ENCODE data around the gene VKORC1. TPM values are rescaled to one million over a fixed set of nuclear protein-coding genes. Genes with fewer than 3 reads are reported as not detected.

The VKORC1 gene
- total RNA-seq, 4 donors from 2014 or later, result 20.1 to 35.9 (median 32.9) TPM

DNA sequence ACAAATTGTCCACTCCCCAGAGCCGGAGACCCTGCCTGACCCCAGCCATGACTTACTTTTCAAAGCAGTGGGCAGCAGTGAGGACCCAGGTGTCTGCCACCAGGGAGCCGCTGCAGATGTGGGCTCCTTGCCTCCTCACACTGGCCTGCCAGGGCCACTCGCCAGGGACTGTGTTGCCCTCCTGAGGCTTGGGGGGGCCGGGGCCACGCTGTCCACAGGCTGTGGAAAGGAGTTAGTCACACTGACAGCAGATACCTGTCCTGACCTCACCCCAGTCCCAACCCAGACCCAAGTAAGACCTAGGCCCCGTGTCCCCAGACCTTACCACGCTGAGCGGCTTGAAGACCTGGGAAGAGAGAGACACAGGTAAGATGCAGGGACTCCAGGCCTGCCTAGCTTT lies 7.1 kb downstream of the VKORC1 start:
- no peaks in the 10 kb centered on the region for H3K4me1 ChIP-seq
- intact Hi-C loops (cut with DNase I; ENCODE audit: low total_unique reads), result no loop called here
- H3K27ac ChIP-seq, result no peak overlapping the region

DNA sequence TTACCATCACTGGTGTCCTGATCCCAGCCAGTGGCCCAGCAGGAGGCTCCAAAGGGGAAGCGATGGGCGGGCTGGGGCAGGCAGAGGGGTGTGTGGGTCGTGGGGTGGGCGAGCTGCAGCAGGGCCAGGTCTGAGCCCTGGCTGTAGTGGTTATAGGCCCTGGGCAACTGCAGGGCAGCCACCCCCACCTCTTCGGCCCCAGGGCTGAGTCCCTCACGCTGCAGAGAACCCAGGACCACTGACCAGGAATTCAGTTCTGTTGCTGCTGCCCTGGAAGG lies 8.0 kb downstream of the VKORC1 start:
- TF ChIP-seq, protein P1, sequence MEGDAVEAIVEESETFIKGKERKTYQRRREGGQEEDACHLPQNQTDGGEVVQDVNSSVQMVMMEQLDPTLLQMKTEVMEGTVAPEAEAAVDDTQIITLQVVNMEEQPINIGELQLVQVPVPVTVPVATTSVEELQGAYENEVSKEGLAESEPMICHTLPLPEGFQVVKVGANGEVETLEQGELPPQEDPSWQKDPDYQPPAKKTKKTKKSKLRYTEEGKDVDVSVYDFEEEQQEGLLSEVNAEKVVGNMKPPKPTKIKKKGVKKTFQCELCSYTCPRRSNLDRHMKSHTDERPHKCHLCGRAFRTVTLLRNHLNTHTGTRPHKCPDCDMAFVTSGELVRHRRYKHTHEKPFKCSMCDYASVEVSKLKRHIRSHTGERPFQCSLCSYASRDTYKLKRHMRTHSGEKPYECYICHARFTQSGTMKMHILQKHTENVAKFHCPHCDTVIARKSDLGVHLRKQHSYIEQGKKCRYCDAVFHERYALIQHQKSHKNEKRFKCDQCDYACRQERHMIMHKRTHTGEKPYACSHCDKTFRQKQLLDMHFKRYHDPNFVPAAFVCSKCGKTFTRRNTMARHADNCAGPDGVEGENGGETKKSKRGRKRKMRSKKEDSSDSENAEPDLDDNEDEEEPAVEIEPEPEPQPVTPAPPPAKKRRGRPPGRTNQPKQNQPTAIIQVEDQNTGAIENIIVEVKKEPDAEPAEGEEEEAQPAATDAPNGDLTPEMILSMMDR (IDR thresholded peaks at IDR 0.05 in 4 of 5, conservative IDR thresholded peaks at IDR 0.05 in 1 of 5), result no peak
- Histone ChIP-seq H3K27me3 (no peaks in the 10 kb centered on the region), H3K9me3 (no peaks in the 10 kb centered on the region), H3K4me3 (no peak overlapping the region), H3K4me1 (no peaks in the 10 kb centered on the region), H3K36me3 (peaks cover 0 to 10% of the 10 kb centered on the region in 2 donors), H3K27ac (no peak overlapping the region)
- intact Hi-C loops (cut with DNase I; ENCODE audit: low total_unique reads), result no loop called here
- DNase-seq (no peak), ATAC-seq (no peak)
- in situ Hi-C loops (cut with MboI; ENCODE audit: low sequenced_read_pairs in 4 of 4), result loop anchor here in 1 of 4 donors (25.0 kb wide), 1 partner anchor 99 kb away; the partner anchor contains the start of gene HSD3B7

More for the DNA sequence above, 7.1 kb downstream of the VKORC1 start:
- peaks cover 0 to 10% of the 10 kb centered on the region in 2 donors for H3K36me3 ChIP-seq
- DNase-seq (no peak), ATAC-seq (no peak)
- TF ChIP-seq POLR2A (IDR thresholded peaks at IDR 0.05), result no peak
- TF ChIP-seq, protein P1 (IDR thresholded peaks at IDR 0.05 in 4 of 5, conservative IDR thresholded peaks at IDR 0.05 in 1 of 5), result no peak
- in situ Hi-C loops (cut with MboI; ENCODE audit: low sequenced_read_pairs in 4 of 4), result loop anchor here in 1 of 4 donors (25.0 kb wide), 1 partner anchor 100 kb away; the partner anchor contains the start of gene HSD3B7
- no peak overlapping the region for H3K4me3 ChIP-seq
- no peaks in the 10 kb centered on the region for H3K9me3 ChIP-seq
- H3K27me3 ChIP-seq, result no peaks in the 10 kb centered on the region

- TF ChIP-seq POLR2A (IDR thresholded peaks at IDR 0.05), result no peak
- TF ChIP-seq, protein P1 (IDR thresholded peaks at IDR 0.05 in 4 of 5, conservative IDR thresholded peaks at IDR 0.05 in 1 of 5), result no peak
- H3K4me3 ChIP-seq, result no peak overlapping the region
- intact Hi-C loops (cut with DNase I; ENCODE audit: low total_unique reads) (no loop called here), in situ Hi-C loops (cut with MboI; ENCODE audit: low sequenced_read_pairs in 4 of 4) (loop anchor here in 1 of 4 donors (25.0 kb wide), 1 partner anchor 99 kb away; the partner anchor contains the start of gene HSD3B7)
- no peak overlapping the region for H3K27ac ChIP-seq
- H3K9me3 ChIP-seq, result no peaks in the 10 kb centered on the region
- DNase-seq (no peak), ATAC-seq (no peak)
- H3K27me3 ChIP-seq, result no peaks in the 10 kb centered on the region
- peaks cover 0 to 13% of the 10 kb centered on the region in 2 donors for H3K36me3 ChIP-seq
- H3K4me1 ChIP-seq, result no peaks in the 10 kb centered on the region
Measured at GRCh38 chr16:31085873-31086628, 8.5 kb downstream of the VKORC1 start.

GRCh38 chr16:31085411-31085810 lies 9.2 kb downstream of the VKORC1 start:
- DNase-seq (no peak), ATAC-seq (no peak)
- Histone ChIP-seq H3K4me1 (no peaks in the 10 kb centered on the region), H3K9me3 (no peaks in the 10 kb centered on the region), H3K27me3 (no peaks in the 10 kb centered on the region), H3K4me3 (no peak overlapping the region), H3K27ac (no peak overlapping the region), H3K36me3 (peaks cover 0 to 13% of the 10 kb centered on the region in 2 donors)
- in situ Hi-C loops (cut with MboI; ENCODE audit: low sequenced_read_pairs in 4 of 4) (loop anchor here in 1 of 4 donors (25.0 kb wide), 1 partner anchor 98 kb away; the partner anchor contains the start of gene HSD3B7), intact Hi-C loops (cut with DNase I; ENCODE audit: low total_unique reads) (no loop called here)
- TF ChIP-seq, protein P1 (IDR thresholded peaks at IDR 0.05 in 4 of 5, conservative IDR thresholded peaks at IDR 0.05 in 1 of 5), result no peak
- TF ChIP-seq POLR2A (IDR thresholded peaks at IDR 0.05), result no peak
